Adrenal gland (tissue), 5 donors: ENCODE results near the gene CNNM2.
A peak's percentile ranks its signal among the peaks of the same experiment; 100 is the strongest.

ENCODE experiments used
- CTCF ChIP-seq, 6 experiments: fragments of 450-650 bp in 4 of 6; fragments of 200-600 bp in 2 of 6; sonication (generic) in 1 of 6; IDR thresholded peaks; 1 replicate in 5 of 6; 2 replicates in 1 of 6; pipeline versions ENCODE4 v1.5.1 to v1.8.0; 2016 to 2021; ENCODE audit warnings: antibody characterized with exemption in 6 of 6, mild to moderate bottlenecking in 2 of 6, moderate library complexity in 1 of 6
- POLR2A ChIP-seq, 2 donors: fragments of 450-650 bp; IDR thresholded peaks; one replicate each; pipeline ENCODE4 v1.6.1; 2017; ENCODE audit warnings: antibody characterized with exemption in 2 of 2, mild to moderate bottlenecking in 2 of 2, moderate library complexity in 1 of 2
- donor health status: DM: no; HTN: no; CAD: no.

DNA sequence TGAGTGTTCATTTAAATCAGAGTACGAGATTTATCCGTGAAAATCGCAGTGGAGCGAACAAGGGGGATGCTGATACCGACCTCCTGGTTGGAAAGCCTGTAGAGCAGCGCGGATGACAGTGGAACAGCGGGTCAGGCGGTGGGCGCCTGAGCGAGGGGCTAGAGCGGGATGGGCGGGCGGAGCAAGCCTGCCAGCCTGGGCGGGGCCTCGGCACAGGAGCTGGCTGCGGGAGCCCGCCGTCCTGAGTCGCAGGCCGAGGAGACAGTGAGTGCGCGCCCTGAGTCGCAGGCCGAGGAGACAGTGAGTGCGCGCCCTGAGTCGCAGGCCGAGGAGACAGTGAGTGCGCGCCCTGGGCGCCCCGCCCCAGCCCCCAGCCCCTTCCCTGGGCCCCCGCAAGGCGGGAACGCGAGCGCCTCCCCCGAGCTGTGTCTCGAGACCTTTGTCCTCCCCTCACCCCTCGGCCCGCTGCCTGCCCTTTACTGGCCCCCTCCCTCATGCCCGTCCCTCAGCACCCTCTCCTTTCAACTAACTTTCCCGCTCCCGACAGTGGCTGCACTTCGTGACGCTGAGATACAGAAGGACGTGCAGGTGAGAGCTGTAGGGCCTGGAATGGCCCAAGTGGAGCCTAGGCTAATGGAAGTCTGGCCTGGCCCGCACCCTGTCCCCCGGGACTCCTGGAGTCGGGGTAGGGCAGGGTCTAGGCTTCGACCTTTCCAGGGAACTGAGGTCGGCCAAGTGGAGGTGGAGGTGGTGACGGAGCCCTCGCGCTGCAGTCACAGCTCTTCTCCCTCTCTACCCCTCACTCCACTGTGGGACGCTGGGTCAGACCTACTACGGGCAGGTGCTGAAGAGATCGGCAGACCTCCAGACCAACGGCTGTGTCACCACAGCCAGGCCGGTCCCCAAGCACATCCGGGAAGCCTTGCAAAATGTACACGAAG lies 48.6 kb upstream of the CNNM2 start, which contains the start of gene AS3MT:
- no peak for TF ChIP-seq CTCF (IDR thresholded peaks at IDR 0.05)
- peak; percentile 27 to 78 for TF ChIP-seq POLR2A (IDR thresholded peaks at IDR 0.05)
